Midbrain (tissue), 1 donor: ENCODE data around the gene LRRTM2.

ENCODE experiments used
- DNase-seq: peaks from one replicate; lab custom pipeline; 2025; lab: John Stamatoyannopoulos, UW

Gene LRRTM2

GRCh38 chr5:138878437-138879235, 3.5 kb upstream of the LRRTM2 start:
- DNase-seq, result no peak

GRCh38 chr5:138876811-138877210, 1.7 kb upstream of the LRRTM2 start:
- no peak for DNase-seq

GRCh38 chr5:138875946-138876345, 811 bp upstream of the LRRTM2 start:
- DNase-seq, result no peak

- DNase-seq, result no peak
Observed at GRCh38 chr5:138875552-138875875, 379 bp upstream of the LRRTM2 start.

- peak; percentile 76 for DNase-seq
Observed at GRCh38 chr5:138874241-138874640, 894 bp downstream of the LRRTM2 start.

GRCh38 chr5:138873466-138874221, 1.5 kb downstream of the LRRTM2 start:
- peak; percentile 60 for DNase-seq

- peak; percentile 57 for DNase-seq
Observed at GRCh38 chr5:138872841-138873465, 2.2 kb downstream of the LRRTM2 start.

- peak; percentile 47 for DNase-seq
Observed at GRCh38 chr5:138870611-138871010, 4.5 kb downstream of the LRRTM2 start.

- peak; percentile 41 for DNase-seq
Observed at GRCh38 chr5:138869763-138870500, 5.2 kb downstream of the LRRTM2 start.

- DNase-seq, result no peak
Observed at GRCh38 chr5:138869038-138869437, 6.1 kb downstream of the LRRTM2 start.

GRCh38 chr5:138867011-138867410, 8.1 kb downstream of the LRRTM2 start:
- DNase-seq, result no peak

- no peak for DNase-seq
Observed at GRCh38 chr5:138853132-138853531, 22.0 kb downstream of the LRRTM2 start.

- no peak for DNase-seq
Observed at GRCh38 chr5:138850865-138851435, 24.2 kb downstream of the LRRTM2 start.

GRCh38 chr5:138849882-138850281, 25.3 kb downstream of the LRRTM2 start:
- no peak for DNase-seq

GRCh38 chr5:138849439-138849838, 25.7 kb downstream of the LRRTM2 start:
- DNase-seq, result no peak

GRCh38 chr5:138844812-138845513, 30.2 kb downstream of the LRRTM2 start:
- no peak for DNase-seq

- DNase-seq, result no peak
Observed at GRCh38 chr5:138844125-138844461, 31.0 kb downstream of the LRRTM2 start.

- no peak for DNase-seq
Observed at GRCh38 chr5:138843316-138844124, 31.6 kb downstream of the LRRTM2 start.

GRCh38 chr5:138841531-138841930, 33.6 kb downstream of the LRRTM2 start:
- no peak for DNase-seq

- DNase-seq, result no peak
Observed at GRCh38 chr5:138840103-138840502, 35.0 kb downstream of the LRRTM2 start.

GRCh38 chr5:138837160-138837559, 38.0 kb downstream of the LRRTM2 start:
- DNase-seq, result no peak
